CD4-positive, CD25-positive, alpha-beta regulatory T cell (primary cell): ENCODE results near the gene MFN1. TPM values are rescaled to one million over a fixed set of nuclear protein-coding genes. Genes with fewer than 3 reads are reported as not detected.

ENCODE experiments used
- ATAC-seq, 2 donors: fragments of 150-1000 bp; cut with Tn5 transposase; one replicate each; pipeline ENCODE4 v1.10.0; 2021; ENCODE audit warnings: low read depth in 2 of 2, moderate number of reproducible peaks in 2 of 2, moderate library complexity in 1 of 2
- DNase-seq, 3 donors: peaks; one replicate each; pipeline versions ENCODE4 v3.0.0 to v3.0.0-alpha.2; 2012 to 2022; ENCODE audit warnings: mixed read lengths in 1 of 3
- H3K27ac ChIP-seq: one replicate; pipeline ENCODE4 v1.7.0; 2013; ENCODE audit warnings: mild to moderate bottlenecking, low read length; ENCODE audit not compliant: insufficient read depth, poor library complexity, severe bottlenecking
- H3K27me3 ChIP-seq: one replicate; pipeline ENCODE4 v1.7.0; 2013; ENCODE audit warnings: low read length; ENCODE audit not compliant: control insufficient read depth, insufficient read depth
- H3K36me3 ChIP-seq: one replicate; pipeline ENCODE4 v1.7.0; 2013; ENCODE audit warnings: mild to moderate bottlenecking, low read length, moderate library complexity; ENCODE audit not compliant: control insufficient read depth, insufficient read depth
- H3K4me1 ChIP-seq: 2 replicates; pipeline ENCODE4 v1.7.0; 2013; ENCODE audit warnings: mild to moderate bottlenecking, low read length; ENCODE audit not compliant: insufficient read depth, control insufficient read depth, poor library complexity, severe bottlenecking
- H3K4me3 ChIP-seq: one replicate; pipeline ENCODE4 v1.7.0; 2013; ENCODE audit warnings: low read depth, mild to moderate bottlenecking, low read length, moderate library complexity
- H3K9me3 ChIP-seq, 2 experiments: 1 replicate in 1 of 2; 2 replicates in 1 of 2; pipeline ENCODE4 v1.7.0; 2013; ENCODE audit warnings: low read length in 2 of 2, mild to moderate bottlenecking in 1 of 2, moderate library complexity in 1 of 2; ENCODE audit not compliant: control insufficient read depth in 2 of 2
- H3K27ac Mint-ChIP-seq, 3 donors: one replicate each; pipeline ENCODE4 v1.8.0; 2020 to 2022; ENCODE audit warnings: mild to moderate bottlenecking in 3 of 3, mixed read lengths in 3 of 3, moderate library complexity in 2 of 3
- H3K27me3 Mint-ChIP-seq: one replicate; pipeline ENCODE4 v1.8.0; 2022; ENCODE audit warnings: mild to moderate bottlenecking, mixed read lengths
- H3K36me3 Mint-ChIP-seq: one replicate; pipeline ENCODE4 v1.8.0; 2020; ENCODE audit warnings: mixed read lengths
- H3K4me1 Mint-ChIP-seq, 4 donors: one replicate each; pipeline ENCODE4 v1.8.0; 2020 to 2022; ENCODE audit warnings: mixed read lengths in 4 of 4, mild to moderate bottlenecking in 1 of 4
- H3K4me3 Mint-ChIP-seq, 4 donors: one replicate each; pipeline ENCODE4 v1.8.0; 2020 to 2022; ENCODE audit warnings: mild to moderate bottlenecking in 4 of 4, mixed read lengths in 4 of 4, moderate library complexity in 3 of 4
- H3K9me3 Mint-ChIP-seq, 7 donors: one replicate each; pipeline ENCODE4 v1.8.0; 2020 to 2022; ENCODE audit warnings: mixed read lengths in 7 of 7, mild to moderate bottlenecking in 3 of 7, moderate library complexity in 2 of 7
- polyA plus RNA-seq, 4 donors: library from polyadenylated mRNA; unstranded; fragments of 300-500 nt; fragmentation: Illumina TruSeq; gene quantifications; one replicate each; pipeline ENCODE4 v1.2.3, GENCODE V29; 2021
- total RNA-seq: library from RNA; stranded (reverse); gene quantifications from one replicate; pipeline ENCODE4 v1.2.3, GENCODE V29; 2022

MFN1 gene
- total and polyA plus RNA-seq, 5 donors from 2014 or later: 10.5 to 45.6 (median 10.8) TPM

DNA sequence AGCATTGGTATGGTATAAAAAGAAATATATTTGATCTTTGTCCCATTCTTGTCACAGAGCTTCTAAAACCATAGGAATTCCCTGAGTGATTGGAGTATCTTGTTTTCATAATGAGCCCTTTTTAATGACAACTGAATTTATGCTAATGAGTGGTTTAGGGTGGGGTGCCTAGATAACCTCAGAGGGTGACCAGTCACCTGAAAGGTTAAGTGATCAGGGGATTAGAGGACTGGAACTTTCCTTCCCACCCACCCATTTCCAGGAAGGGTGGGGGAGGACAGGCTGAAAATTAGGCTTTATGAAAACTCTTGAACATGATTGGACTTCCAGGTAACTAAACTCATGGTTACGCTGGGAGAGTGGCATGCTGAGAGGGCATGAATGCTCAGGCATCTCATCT is 8.5 kb downstream of the MFN1 start:
- H3K36me3 ChIP-seq: peaks cover 71% of the 10 kb centered on the region
- Mint-ChIP-seq H3K9me3 (peaks cover 0 to 3% (median 0%) of the 10 kb centered on the region in 7 donors), H3K27me3 (no peaks in the 10 kb centered on the region), H3K4me3 (no peak overlapping the region), H3K4me1 (peaks cover 23 to 43% (median 34%) of the 10 kb centered on the region in 4 donors), H3K27ac (peak overlapping the region in 1 of 3 donors; percentile 74), H3K36me3 (peaks cover 61% of the 10 kb centered on the region)
- H3K9me3 ChIP-seq: no peaks in the 10 kb centered on the region
- H3K27me3 ChIP-seq: no peaks in the 10 kb centered on the region
- H3K4me1 ChIP-seq: peaks cover 15% of the 10 kb centered on the region
- DNase-seq (no peak), ATAC-seq (no peak)
- H3K4me3 ChIP-seq: no peak overlapping the region
- H3K27ac ChIP-seq: no peak overlapping the region

- H3K27me3 Mint-ChIP-seq: no peaks in the 10 kb centered on the region
- Histone ChIP-seq H3K4me3 (no peak overlapping the region), H3K36me3 (peaks cover 75% of the 10 kb centered on the region), H3K27ac (no peak overlapping the region), H3K27me3 (no peaks in the 10 kb centered on the region), H3K9me3 (no peaks in the 10 kb centered on the region), H3K4me1 (no peaks in the 10 kb centered on the region)
- no peaks in the 10 kb centered on the region for H3K9me3 Mint-ChIP-seq
- no peak for ATAC-seq
- DNase-seq: no peak
- H3K4me1 Mint-ChIP-seq: peaks cover 0 to 6% (median under 1%) of the 10 kb centered on the region in 4 donors
- no peak overlapping the region for H3K4me3 Mint-ChIP-seq
- no peak overlapping the region for H3K27ac Mint-ChIP-seq
- peaks cover 34% of the 10 kb centered on the region for H3K36me3 Mint-ChIP-seq
Observed at GRCh38 chr3:179363332-179363731, 15.8 kb downstream of the MFN1 start.

- no peaks in the 10 kb centered on the region for H3K9me3 ChIP-seq
- peaks cover 58% of the 10 kb centered on the region for H3K36me3 ChIP-seq
- no peaks in the 10 kb centered on the region for H3K27me3 ChIP-seq
- Mint-ChIP-seq H3K9me3 (no peaks in the 10 kb centered on the region), H3K36me3 (peaks cover 19% of the 10 kb centered on the region), H3K4me1 (peaks cover 0 to 6% (median 1%) of the 10 kb centered on the region in 4 donors), H3K27ac (no peak overlapping the region), H3K4me3 (no peak overlapping the region), H3K27me3 (no peaks in the 10 kb centered on the region)
- no peak overlapping the region for H3K27ac ChIP-seq
- no peak for DNase-seq
- H3K4me1 ChIP-seq: no peaks in the 10 kb centered on the region
- H3K4me3 ChIP-seq: no peak overlapping the region
- ATAC-seq: no peak
Observed at GRCh38 chr3:179369621-179370020, 22.1 kb downstream of the MFN1 start.

DNA sequence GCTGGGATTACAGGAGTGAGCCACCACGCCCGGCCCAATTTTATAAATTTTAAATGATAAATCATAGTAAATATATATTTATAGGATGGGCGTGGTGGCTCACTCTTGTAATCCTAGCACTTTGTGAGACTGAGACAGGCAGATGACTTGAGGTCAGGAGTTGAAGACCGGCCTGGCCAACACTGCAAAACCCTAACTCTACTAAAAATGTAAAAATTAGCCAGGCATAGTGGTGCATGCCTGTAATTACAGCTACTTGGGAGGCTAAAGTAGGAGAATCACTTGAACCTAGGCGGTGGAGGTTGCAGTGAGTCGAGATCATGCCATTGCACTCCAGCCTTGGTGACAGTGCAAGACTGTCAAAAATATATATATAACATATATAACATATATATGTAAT is 26.4 kb downstream of the MFN1 start:
- Histone ChIP-seq H3K9me3 (no peaks in the 10 kb centered on the region), H3K36me3 (peaks cover 58% of the 10 kb centered on the region), H3K4me1 (no peaks in the 10 kb centered on the region), H3K4me3 (no peak overlapping the region), H3K27me3 (no peaks in the 10 kb centered on the region), H3K27ac (no peak overlapping the region)
- peak in 1 of 3 donors; percentile 6 for DNase-seq
- Mint-ChIP-seq H3K4me3 (no peak overlapping the region), H3K4me1 (peaks cover 0 to 3% (median 0%) of the 10 kb centered on the region in 4 donors), H3K36me3 (peaks cover 31% of the 10 kb centered on the region), H3K9me3 (no peaks in the 10 kb centered on the region), H3K27ac (no peak overlapping the region), H3K27me3 (no peaks in the 10 kb centered on the region)
- ATAC-seq: no peak

- Mint-ChIP-seq H3K4me3 (no peak overlapping the region), H3K36me3 (peaks cover 36% of the 10 kb centered on the region), H3K27me3 (no peaks in the 10 kb centered on the region), H3K4me1 (peaks cover 0 to 2% (median 0%) of the 10 kb centered on the region in 4 donors), H3K9me3 (no peaks in the 10 kb centered on the region), H3K27ac (no peak overlapping the region)
- Histone ChIP-seq H3K27me3 (no peaks in the 10 kb centered on the region), H3K4me1 (no peaks in the 10 kb centered on the region), H3K9me3 (no peaks in the 10 kb centered on the region), H3K27ac (no peak overlapping the region), H3K36me3 (peaks cover 62% of the 10 kb centered on the region), H3K4me3 (no peak overlapping the region)
- no peak for DNase-seq
- no peak for ATAC-seq
Observed at GRCh38 chr3:179375091-179375999, 27.8 kb downstream of the MFN1 start.

GRCh38 chr3:179376474-179376873 is 29.0 kb downstream of the MFN1 start:
- H3K36me3 ChIP-seq: peaks cover 59% of the 10 kb centered on the region
- Mint-ChIP-seq H3K9me3 (no peaks in the 10 kb centered on the region), H3K36me3 (peaks cover 30% of the 10 kb centered on the region), H3K4me3 (no peak overlapping the region), H3K27me3 (no peaks in the 10 kb centered on the region), H3K4me1 (peaks cover 0 to 2% (median 0%) of the 10 kb centered on the region in 4 donors), H3K27ac (peak overlapping the region in 2 of 3 donors; percentile 45 to 74)
- H3K4me3 ChIP-seq: no peak overlapping the region
- H3K27me3 ChIP-seq: no peaks in the 10 kb centered on the region
- H3K27ac ChIP-seq: no peak overlapping the region
- no peaks in the 10 kb centered on the region for H3K9me3 ChIP-seq
- no peak for DNase-seq
- ATAC-seq: no peak
- H3K4me1 ChIP-seq: no peaks in the 10 kb centered on the region

DNA sequence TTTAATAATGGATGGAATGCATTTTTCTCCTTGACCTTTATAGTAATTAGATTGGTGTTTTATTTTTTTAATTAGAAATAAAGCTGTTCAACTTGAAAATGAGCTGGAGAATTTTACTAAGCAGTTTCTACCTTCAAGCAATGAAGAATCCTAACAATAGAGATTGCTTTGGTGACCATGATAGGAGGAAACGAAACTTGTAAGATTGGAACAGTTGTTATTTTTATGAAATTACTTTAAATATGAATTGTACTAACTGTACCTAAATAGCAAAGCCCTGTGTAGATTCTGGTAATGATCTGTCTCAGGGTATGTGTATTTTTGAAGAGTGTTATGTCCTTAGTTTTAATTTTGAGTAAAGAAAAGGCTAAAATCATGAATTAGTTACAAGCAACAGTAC is 44.4 kb downstream of the MFN1 start:
- Histone ChIP-seq H3K9me3 (no peaks in the 10 kb centered on the region), H3K4me3 (no peak overlapping the region), H3K27ac (no peak overlapping the region), H3K4me1 (no peaks in the 10 kb centered on the region), H3K36me3 (peaks cover 71% of the 10 kb centered on the region), H3K27me3 (no peaks in the 10 kb centered on the region)
- Mint-ChIP-seq H3K4me3 (no peak overlapping the region), H3K27ac (no peak overlapping the region), H3K9me3 (no peaks in the 10 kb centered on the region), H3K27me3 (no peaks in the 10 kb centered on the region), H3K4me1 (peaks cover 0 to 8% (median 1%) of the 10 kb centered on the region in 4 donors), H3K36me3 (peaks cover 40% of the 10 kb centered on the region)
- ATAC-seq (no peak), DNase-seq (no peak)
